ENCODE measurements around the gene ANGPT4. TPM values are rescaled to one million over a fixed set of nuclear protein-coding genes. Genes with fewer than 3 reads are reported as not detected.

The ANGPT4 gene
- total and polyA plus RNA-seq, 2 of the 13 experiments (the other 11 are each of a cell fraction or from before 2014, with no cell fraction given) = not detected

DNA sequence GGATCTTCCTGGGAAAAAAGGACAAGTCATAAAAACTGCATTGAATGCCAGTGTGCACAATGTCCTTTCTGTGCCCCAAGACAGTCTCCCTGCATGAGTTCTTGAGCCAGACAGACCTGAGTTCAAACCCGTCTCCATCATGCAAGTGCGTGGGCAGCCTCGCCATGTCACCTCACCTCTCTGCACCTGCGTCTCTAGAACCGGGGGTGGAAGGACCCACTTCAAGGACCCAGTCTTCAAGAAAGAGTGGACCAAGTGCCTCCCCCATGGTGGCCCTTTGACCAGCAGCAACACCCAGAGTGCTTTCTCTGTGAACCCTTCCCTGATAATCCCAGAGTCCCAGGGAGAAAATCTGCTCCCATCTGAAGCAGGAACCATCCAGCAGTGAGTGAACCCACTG lies 23.5 kb upstream of the ANGPT4 start (continued):
- TF ChIP-seq, protein P1, sequence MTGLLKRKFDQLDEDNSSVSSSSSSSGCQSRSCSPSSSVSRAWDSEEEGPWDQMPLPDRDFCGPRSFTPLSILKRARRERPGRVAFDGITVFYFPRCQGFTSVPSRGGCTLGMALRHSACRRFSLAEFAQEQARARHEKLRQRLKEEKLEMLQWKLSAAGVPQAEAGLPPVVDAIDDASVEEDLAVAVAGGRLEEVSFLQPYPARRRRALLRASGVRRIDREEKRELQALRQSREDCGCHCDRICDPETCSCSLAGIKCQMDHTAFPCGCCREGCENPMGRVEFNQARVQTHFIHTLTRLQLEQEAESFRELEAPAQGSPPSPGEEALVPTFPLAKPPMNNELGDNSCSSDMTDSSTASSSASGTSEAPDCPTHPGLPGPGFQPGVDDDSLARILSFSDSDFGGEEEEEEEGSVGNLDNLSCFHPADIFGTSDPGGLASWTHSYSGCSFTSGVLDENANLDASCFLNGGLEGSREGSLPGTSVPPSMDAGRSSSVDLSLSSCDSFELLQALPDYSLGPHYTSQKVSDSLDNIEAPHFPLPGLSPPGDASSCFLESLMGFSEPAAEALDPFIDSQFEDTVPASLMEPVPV (CRISPR knock-in tag; IDR thresholded peaks at IDR 0.05) = no peak
- TF ChIP-seq, protein P2, sequence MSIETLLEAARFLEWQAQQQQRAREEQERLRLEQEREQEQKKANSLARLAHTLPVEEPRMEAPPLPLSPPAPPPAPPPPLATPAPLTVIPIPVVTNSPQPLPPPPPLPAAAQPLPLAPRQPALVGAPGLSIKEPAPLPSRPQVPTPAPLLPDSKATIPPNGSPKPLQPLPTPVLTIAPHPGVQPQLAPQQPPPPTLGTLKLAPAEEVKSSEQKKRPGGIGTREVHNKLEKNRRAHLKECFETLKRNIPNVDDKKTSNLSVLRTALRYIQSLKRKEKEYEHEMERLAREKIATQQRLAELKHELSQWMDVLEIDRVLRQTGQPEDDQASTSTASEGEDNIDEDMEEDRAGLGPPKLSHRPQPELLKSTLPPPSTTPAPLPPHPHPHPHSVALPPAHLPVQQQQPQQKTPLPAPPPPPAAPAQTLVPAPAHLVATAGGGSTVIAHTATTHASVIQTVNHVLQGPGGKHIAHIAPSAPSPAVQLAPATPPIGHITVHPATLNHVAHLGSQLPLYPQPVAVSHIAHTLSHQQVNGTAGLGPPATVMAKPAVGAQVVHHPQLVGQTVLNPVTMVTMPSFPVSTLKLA (IDR thresholded peaks at IDR 0.05) = no peak
- TF ChIP-seq, protein P3, sequence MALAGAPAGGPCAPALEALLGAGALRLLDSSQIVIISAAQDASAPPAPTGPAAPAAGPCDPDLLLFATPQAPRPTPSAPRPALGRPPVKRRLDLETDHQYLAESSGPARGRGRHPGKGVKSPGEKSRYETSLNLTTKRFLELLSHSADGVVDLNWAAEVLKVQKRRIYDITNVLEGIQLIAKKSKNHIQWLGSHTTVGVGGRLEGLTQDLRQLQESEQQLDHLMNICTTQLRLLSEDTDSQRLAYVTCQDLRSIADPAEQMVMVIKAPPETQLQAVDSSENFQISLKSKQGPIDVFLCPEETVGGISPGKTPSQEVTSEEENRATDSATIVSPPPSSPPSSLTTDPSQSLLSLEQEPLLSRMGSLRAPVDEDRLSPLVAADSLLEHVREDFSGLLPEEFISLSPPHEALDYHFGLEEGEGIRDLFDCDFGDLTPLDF (CRISPR knock-in tag; IDR thresholded peaks at IDR 0.05) = no peak
- TF ChIP-seq SCMH1 (CRISPR knock-in tag; IDR thresholded peaks at IDR 0.05; ENCODE audit: borderline replicate concordance) (no peak), ZNF335 (CRISPR knock-in tag; IDR thresholded peaks at IDR 0.05) (no peak), TAF15 (IDR thresholded peaks at IDR 0.05; ENCODE audit: low read depth, low read length, poor library complexity, severe bottlenecking) (no peak), ZNF33A (CRISPR knock-in tag; IDR thresholded peaks at IDR 0.05; ENCODE audit: borderline replicate concordance) (no peak), ZNF143 (CRISPR knock-in tag; IDR thresholded peaks at IDR 0.05) (no peak), PCBP1 (IDR thresholded peaks at IDR 0.05; ENCODE audit: borderline replicate concordance, low read depth, low read length) (no peak)
- TF ChIP-seq, protein P4, sequence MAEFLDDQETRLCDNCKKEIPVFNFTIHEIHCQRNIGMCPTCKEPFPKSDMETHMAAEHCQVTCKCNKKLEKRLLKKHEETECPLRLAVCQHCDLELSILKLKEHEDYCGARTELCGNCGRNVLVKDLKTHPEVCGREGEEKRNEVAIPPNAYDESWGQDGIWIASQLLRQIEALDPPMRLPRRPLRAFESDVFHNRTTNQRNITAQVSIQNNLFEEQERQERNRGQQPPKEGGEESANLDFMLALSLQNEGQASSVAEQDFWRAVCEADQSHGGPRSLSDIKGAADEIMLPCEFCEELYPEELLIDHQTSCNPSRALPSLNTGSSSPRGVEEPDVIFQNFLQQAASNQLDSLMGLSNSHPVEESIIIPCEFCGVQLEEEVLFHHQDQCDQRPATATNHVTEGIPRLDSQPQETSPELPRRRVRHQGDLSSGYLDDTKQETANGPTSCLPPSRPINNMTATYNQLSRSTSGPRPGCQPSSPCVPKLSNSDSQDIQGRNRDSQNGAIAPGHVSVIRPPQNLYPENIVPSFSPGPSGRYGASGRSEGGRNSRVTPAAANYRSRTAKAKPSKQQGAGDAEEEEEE (CRISPR knock-in tag; IDR thresholded peaks at IDR 0.05; ENCODE audit: borderline replicate concordance) = no peak
- TF ChIP-seq, protein P5, sequence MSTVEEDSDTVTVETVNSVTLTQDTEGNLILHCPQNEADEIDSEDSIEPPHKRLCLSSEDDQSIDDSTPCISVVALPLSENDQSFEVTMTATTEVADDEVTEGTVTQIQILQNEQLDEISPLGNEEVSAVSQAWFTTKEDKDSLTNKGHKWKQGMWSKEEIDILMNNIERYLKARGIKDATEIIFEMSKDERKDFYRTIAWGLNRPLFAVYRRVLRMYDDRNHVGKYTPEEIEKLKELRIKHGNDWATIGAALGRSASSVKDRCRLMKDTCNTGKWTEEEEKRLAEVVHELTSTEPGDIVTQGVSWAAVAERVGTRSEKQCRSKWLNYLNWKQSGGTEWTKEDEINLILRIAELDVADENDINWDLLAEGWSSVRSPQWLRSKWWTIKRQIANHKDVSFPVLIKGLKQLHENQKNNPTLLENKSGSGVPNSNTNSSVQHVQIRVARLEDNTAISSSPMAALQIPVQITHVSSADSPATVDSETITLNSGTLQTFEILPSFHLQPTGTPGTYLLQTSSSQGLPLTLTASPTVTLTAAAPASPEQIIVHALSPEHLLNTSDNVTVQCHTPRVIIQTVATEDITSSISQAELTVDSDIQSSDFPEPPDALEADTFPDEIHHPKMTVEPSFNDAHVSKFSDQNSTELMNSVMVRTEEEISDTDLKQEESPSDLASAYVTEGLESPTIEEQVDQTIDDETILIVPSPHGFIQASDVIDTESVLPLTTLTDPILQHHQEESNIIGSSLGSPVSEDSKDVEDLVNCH (CRISPR knock-in tag; IDR thresholded peaks at IDR 0.05) = no peak
- TF ChIP-seq, protein P6, sequence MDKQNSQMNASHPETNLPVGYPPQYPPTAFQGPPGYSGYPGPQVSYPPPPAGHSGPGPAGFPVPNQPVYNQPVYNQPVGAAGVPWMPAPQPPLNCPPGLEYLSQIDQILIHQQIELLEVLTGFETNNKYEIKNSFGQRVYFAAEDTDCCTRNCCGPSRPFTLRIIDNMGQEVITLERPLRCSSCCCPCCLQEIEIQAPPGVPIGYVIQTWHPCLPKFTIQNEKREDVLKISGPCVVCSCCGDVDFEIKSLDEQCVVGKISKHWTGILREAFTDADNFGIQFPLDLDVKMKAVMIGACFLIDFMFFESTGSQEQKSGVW (CRISPR knock-in tag; IDR thresholded peaks at IDR 0.05; ENCODE audit: borderline replicate concordance) = no peak
- TF ChIP-seq, protein P7, sequence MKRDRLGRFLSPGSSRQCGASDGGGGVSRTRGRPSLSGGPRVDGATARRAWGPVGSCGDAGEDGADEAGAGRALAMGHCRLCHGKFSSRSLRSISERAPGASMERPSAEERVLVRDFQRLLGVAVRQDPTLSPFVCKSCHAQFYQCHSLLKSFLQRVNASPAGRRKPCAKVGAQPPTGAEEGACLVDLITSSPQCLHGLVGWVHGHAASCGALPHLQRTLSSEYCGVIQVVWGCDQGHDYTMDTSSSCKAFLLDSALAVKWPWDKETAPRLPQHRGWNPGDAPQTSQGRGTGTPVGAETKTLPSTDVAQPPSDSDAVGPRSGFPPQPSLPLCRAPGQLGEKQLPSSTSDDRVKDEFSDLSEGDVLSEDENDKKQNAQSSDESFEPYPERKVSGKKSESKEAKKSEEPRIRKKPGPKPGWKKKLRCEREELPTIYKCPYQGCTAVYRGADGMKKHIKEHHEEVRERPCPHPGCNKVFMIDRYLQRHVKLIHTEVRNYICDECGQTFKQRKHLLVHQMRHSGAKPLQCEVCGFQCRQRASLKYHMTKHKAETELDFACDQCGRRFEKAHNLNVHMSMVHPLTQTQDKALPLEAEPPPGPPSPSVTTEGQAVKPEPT (CRISPR knock-in tag; IDR thresholded peaks at IDR 0.05; ENCODE audit: low read depth) = no peak
